ENCODE measurements around the gene LINC00632. TPM values are rescaled to one million over a fixed set of nuclear protein-coding genes. Genes with fewer than 3 reads are reported as not detected.
A peak's percentile ranks its signal among the peaks of the same experiment; 100 is the strongest.
"Not testable (repeated sequence)": the region's sequence is repeated elsewhere in the genome, so short reads cannot be mapped to it uniquely, and the experiment has no call there.

LINC00632 gene
- not detected in 2 replicates for total RNA-seq (2014; rRNA removed; shearing (Covaris generic))

DNA sequence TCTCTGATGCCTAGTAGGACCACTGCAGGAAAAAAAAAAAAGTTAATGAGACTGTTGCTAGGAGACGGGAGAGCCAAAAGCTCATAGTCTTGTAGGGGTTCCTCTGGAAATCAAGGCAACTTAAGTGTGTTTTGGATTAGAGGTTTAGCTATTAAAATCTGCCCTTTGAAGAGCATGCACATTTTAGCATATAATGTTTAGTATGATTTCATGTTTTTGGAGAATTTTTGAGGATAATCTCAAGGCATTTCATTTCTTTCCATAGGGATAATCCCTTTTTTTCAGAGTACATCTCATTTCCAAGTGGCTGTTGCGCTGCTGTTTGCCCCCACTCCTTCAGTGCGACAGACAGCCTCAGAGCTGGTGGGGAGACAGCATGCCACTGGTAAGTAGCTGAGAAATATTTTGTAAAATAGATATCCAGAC, at the start of gene LINC00632:
LINC00632 (plus strand) TSS at position 339 of the 426 bp plus-strand sequence.
- in situ Hi-C loops (cut with HindIII; ENCODE audit: low sequenced_read_pairs), result no loop called here

DNA sequence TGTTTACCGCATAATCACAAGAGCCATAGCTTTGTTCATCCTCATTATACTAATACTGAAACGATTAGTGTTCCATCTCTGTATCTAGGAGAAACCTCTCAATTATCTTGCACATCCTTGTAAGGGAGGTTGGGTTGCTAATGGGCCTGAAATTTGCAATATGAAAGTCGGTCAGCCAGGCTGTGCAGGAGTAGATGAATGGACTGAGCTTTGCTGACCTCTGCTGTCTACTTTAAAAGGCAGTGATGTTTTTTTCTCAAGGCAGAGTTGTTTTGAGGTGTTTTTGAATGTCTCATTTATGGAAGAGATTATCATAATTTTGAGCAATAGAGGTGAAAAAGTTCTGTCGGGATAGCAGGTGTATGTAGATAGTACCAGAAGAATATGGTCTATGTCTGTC, 47.9 kb upstream of the LINC00632 start:
- DNase-seq (ENCODE audit: low spot score), result no peak
- in situ Hi-C loops (cut with HindIII; ENCODE audit: low sequenced_read_pairs), result no loop called here

More for the DNA sequence above, at the start of gene LINC00632:
- DNase-seq (ENCODE audit: low spot score), result peak; percentile 82

DNA sequence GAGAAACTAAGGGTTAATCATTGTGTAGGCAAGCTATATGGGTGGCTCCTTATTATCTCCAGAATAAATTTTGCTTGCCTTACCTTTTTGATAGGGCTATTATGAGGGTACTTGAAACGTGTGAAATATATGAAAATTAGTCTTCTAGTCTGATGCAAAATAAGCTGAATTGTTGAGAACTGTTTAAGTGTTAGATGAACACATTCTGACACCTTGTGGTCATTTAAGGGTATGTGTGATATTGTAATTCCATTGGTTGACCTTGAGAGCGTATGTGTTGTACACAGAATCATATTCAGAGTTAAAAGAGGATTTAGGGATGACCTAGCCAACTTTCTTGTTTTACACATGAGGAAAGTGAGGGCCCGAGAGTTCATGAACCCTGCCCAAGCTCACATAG, 44.6 kb upstream of the LINC00632 start:
- DNase-seq (ENCODE audit: low spot score), result peak; percentile 15
- in situ Hi-C loops (cut with HindIII; ENCODE audit: low sequenced_read_pairs), result no loop called here

DNA sequence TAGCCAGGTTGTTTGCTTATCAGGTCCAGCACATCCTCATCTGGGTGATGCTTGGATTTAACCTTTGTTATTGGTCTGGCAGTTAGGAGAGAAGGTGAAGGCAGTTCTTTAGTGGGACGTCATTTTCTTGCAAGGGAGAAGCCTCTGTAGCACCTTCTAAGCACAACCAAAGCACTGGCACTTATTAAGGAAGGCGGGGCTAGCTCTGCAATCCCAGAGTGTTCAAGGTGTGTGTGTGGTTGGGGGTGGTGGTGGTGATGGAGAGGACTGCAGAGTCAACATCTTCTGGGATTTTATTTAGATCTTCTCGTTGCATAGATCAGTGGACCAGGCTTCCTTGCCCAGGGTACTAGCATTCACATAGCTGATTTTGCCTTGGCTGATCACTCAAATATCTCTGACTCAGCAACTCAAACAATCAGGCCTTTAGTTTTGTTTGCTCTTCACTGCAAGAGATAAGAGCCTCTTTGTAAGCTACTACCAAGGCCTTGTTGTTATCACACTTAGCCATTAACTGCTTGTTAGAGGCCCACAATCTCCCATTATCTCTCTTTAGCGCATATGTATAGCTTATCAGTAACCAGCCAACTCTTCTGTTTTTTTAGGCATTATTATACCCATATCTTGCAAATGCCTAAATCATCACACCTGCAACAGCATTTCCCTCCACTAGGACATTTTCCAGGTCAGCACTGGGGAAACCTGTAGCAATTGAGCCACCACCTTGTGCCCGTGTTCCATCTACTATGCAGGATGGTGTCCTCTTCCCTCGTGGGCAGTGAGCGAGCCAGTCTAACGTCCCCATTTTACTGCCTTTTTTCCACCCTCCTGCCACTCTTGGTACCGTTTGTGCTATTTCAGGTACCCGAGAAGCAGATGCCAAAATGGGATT, 36.5 kb upstream of the LINC00632 start:
- no peak for DNase-seq (ENCODE audit: low spot score)
- in situ Hi-C loops (cut with HindIII; ENCODE audit: low sequenced_read_pairs), result no loop called here

DNA sequence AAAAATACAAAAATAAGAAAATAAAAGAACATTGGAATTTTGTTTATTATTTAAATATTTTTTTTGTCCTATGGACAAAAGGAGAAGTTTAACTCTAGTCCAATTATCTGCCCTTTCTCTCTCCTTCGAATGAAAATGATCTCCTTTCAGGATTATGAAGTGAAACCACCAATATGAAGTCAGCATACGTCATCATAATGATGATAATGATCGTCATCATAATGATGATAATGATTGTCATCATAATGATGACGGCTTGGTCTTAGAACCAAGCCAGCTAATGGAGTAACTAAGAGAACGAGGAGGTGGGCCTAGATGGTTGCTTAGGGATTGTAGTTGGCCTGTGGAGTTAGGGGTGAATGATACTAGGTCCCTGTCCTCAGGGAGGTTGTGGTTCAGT, 21.9 kb upstream of the LINC00632 start:
- in situ Hi-C loops (cut with HindIII; ENCODE audit: low sequenced_read_pairs), result no loop called here
- no peak for DNase-seq (ENCODE audit: low spot score)

DNA sequence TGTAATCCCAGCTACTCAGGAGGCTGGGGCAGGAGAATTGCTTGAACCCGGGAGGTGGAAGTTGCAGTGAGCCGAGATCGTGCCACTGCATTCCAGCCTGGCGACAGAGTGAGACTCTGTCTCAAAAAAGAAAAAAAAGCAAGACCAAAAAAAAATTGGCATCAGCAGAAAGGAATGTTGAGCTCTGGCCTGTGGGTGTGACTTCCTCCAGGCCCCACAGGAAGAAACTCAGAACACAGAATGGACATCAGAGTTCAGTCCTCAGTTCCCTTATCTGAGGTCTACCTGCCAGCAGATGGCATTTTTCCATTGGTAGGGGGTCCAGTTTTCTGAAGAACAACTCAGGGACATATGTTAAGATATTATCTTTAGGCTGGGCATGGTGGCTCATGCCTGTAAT, 18.0 kb upstream of the LINC00632 start:
- in situ Hi-C loops (cut with HindIII; ENCODE audit: low sequenced_read_pairs); DNase-seq (ENCODE audit: low spot score): not testable (repeated sequence)

DNA sequence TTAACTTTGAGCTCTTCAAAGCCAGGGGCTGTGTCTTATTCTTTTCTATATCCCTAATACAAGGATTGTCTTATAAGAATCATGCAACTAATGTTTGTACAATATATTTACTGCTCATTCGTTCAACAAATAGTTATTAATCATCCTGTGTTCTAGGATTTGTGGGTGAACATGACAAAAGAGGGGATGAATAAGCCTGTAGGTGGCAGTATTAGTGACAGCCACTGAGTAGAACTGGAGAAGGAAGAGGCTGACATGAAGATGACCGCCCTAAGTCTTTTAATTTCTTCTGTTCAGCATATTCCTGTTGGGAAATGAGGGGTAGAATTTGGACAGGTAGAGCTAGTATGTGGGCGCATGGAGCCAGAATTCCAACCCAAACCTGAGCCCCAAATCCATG, 11.9 kb upstream of the LINC00632 start:
- DNase-seq (ENCODE audit: low spot score), result no peak
- in situ Hi-C loops (cut with HindIII; ENCODE audit: low sequenced_read_pairs), result no loop called here

DNA sequence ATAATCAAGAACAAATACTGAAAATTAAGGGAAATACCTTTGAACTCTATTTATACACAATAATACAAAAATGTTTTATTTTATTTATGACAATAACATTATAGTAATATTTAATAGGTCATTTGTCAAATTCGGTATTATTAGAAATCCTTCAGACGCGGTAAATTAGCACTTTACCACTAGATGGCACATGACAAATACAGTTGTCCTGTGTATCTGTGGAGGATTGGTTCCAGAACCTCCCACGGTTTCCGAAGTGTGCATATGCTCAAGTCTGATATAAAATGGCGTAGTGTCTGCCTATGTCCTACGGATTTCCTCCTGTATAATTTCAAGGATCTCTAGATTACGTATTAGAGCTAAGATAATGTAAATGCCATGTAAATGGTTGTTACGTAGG, 8.1 kb upstream of the LINC00632 start:
- in situ Hi-C loops (cut with HindIII; ENCODE audit: low sequenced_read_pairs), result no loop called here
- DNase-seq (ENCODE audit: low spot score), result peak; percentile 76

DNA sequence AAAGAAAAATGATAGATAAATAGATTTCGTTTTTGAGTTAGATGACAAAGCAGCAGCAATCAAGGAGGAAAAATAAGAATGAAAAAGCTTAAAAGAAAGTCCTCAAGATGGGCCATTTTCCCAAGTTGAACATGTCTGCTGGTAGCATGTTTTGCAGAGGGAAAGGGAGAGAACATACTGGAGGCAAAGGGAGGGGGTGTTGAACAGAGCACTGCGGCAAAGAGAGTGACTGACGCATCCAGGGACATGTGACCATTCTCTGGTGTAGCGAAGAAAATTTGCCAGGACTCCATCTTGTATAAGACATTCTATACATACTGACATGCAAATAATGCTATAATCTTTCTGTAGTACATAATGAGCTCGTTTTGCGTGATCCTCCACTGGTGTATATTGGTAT, 1.2 kb downstream of the LINC00632 start:
- DNase-seq (ENCODE audit: low spot score), result peak; percentile 93
- in situ Hi-C loops (cut with HindIII; ENCODE audit: low sequenced_read_pairs), result no loop called here

DNA sequence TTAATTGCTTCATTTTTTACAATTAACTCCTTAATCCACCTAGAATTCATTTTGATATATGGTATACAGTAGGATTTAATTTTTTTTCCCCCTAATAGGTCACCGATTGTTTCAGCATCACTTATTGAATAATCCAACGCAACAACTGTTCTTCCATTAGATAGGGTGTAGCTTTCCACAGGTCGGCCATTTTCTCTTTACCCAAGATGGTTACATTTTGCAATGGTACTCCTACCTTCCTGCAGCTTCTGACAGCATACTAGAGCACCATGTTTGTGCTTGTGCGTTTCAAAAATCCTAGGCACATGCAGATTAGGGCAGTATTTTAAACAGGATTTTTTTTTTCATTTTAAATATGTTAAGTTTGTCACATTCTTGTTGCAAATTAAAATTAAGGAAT, 2.3 kb downstream of the LINC00632 start:
- in situ Hi-C loops (cut with HindIII; ENCODE audit: low sequenced_read_pairs), result no loop called here
- DNase-seq (ENCODE audit: low spot score), result peak; percentile 45

DNA sequence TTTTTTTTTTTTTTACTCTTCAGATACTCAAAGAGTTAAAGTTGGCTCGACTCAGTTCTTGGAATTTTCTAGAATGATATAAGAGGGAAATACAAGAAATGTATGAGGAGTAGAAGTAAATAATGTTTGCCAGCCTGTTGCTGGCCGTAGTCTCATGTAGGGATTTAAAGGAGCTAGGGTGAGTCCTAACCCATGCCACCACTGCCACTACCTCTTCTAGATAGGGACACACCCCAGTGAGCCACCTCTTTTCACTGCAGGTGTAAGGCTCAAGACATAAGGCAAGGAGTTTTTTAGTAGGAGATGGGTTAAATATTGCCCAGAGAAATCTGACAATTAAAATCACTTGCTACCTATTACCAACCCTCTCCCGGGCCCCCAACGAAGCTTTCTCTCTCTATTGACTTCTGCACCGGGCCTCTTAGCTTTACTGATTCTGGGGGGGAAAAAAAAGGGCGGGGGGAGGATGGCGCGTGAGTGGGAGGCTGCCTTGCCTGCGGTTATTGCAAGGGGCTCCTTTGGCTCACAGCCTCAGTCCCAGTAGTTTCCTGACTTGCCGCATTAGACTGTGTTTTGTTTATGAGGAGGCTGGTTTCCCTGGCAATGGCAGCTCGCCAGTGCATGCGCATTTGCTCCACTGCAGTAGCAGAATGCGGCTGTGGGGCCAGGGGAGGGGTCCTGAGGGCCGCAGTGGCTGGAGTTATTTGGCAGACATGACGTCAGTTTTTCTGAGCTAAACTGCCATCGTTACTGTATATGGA, 3.0 kb downstream of the LINC00632 start:
- DNase-seq (ENCODE audit: low spot score), result peak; percentile 73

DNA sequence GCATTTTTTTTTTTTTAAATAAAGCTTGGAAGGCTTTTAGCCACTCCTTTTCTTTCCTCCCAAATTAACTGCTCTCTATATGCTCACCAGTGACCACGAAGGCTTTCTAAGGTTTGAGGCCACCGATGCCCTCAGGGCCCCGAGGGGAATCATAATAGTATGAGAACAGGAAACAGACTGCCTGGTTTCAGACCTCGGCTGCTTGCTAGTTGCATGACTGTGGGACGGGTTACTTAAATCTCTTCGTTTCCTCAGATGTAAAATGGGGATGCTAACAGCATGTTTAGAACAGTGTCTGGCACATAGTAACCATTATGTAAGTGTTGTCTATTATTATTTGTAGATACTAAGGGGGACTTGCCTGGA, 3.6 kb downstream of the LINC00632 start:
- in situ Hi-C loops (cut with HindIII; ENCODE audit: low sequenced_read_pairs), result no loop called here
- DNase-seq (ENCODE audit: low spot score), result no peak

More for the DNA sequence above, 3.0 kb downstream of the LINC00632 start:
- in situ Hi-C loops (cut with HindIII; ENCODE audit: low sequenced_read_pairs), result no loop called here

DNA sequence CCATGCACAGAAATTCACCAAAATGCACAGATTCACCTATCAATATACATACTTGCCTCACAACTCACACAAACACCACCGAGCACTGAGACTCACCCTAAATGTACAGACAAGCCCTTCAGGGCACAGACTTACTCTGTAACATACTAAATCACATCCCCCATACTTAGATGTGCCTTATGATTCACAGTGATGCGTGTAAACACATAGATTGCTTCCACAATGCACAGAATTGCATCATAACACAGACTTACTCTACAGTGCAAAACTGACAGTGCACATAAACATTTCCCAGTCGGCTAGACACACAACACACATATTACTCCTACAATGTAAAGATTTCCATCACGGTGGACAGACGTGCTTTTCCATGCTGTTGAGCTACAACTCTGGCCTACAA, 6.2 kb downstream of the LINC00632 start:
- in situ Hi-C loops (cut with HindIII; ENCODE audit: low sequenced_read_pairs), result no loop called here
- DNase-seq (ENCODE audit: low spot score), result no peak

DNA sequence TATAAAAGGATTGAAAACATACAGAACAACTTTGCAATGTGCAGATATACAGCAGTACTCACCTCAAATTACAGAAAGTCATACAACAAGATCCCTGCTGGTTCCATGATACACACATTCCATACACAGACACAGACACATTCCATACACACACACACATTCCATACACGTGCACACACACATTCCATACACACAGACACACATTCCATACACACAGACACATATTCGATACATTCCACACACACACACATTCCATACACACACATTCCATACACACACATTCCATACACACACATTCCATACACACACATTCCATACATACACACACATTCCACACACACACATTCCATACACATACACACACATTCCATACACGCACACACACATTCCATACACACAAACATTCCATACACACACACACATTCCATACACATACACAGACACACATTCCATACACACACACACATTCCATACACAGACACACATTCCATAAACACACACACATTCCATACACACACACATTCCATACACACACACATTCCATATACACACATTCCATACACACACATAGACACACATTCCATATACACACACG, 13.7 kb downstream of the LINC00632 start:
- no peak for DNase-seq (ENCODE audit: low spot score)
- in situ Hi-C loops (cut with HindIII; ENCODE audit: low sequenced_read_pairs), result no loop called here

DNA sequence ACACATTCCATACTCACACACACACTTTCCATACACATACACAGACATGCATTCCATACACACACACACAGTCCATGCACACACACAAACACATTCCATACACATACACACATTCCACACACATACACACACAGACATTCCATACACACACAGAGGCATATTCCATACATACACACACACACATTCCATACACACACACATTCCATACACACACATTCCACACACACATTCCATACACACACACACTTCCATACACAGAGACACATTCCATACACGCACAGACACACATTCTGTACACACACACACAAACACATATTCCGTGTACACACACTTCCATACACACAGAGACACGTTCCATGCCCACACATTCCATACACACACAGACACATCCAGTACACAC, 14.8 kb downstream of the LINC00632 start:
- DNase-seq (ENCODE audit: low spot score), result no peak
- in situ Hi-C loops (cut with HindIII; ENCODE audit: low sequenced_read_pairs), result no loop called here

DNA sequence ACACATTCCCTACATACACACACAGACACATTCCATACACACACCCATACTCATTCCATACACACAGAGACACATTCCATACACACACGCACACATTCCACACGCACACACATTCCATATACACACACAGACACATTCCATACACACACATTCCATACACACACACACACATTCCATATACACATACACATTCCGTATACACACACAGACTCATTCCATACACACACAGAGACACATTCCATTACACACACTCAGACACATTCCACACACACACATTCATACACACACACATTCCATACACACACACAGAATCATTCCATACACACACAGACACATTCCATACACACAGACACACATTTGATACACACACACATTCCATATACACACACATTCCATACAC, 15.2 kb downstream of the LINC00632 start:
- no peak for DNase-seq (ENCODE audit: low spot score)
- in situ Hi-C loops (cut with HindIII; ENCODE audit: low sequenced_read_pairs), result no loop called here

DNA sequence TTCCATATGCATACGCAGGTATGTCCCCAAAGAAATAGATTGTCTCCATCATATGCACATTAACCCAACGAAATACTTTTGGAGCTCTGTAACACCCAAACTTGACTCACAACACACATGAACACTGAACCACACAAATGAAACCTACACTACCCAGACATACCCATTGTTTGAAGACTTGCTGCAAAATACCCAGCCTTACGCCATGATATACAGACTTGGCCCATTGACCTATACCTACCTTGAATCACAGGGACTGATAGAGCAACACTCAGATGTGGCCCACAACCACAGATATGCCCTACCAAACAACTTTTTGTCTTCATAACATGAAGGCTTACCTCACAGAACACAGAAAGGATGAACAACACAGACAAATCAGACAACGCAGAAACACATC, 15.9 kb downstream of the LINC00632 start:
- in situ Hi-C loops (cut with HindIII; ENCODE audit: low sequenced_read_pairs), result no loop called here
- DNase-seq (ENCODE audit: low spot score), result no peak

DNA sequence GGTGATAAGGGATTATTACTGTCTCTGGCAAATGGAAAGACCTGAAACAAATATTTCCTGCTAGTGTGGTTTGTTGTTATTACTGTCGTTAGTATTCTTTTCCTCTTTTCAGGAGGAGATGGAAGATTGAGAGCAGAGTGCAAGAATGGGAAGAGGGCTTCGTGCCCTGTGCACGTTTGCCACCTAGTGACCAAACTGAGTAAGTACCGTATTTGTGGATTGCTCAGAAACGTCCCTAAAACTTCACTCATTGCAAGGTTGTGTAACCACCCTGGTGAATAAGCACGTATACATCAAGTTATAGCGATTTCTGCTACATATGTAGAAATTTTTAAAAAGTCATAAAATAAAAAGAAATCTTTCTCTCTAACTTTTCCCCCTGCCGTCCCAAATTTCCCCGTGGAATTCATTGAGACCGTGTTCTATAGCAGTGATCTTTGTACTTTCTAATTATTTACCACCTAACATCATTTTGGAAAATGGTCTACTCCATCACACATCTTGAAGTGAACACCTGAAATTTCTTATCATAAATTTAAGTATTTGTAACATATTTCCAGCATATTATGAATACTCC, 24.3 kb downstream of the LINC00632 start:
- in situ Hi-C loops (cut with HindIII; ENCODE audit: low sequenced_read_pairs), result no loop called here
- DNase-seq (ENCODE audit: low spot score), result peak; percentile 68

DNA sequence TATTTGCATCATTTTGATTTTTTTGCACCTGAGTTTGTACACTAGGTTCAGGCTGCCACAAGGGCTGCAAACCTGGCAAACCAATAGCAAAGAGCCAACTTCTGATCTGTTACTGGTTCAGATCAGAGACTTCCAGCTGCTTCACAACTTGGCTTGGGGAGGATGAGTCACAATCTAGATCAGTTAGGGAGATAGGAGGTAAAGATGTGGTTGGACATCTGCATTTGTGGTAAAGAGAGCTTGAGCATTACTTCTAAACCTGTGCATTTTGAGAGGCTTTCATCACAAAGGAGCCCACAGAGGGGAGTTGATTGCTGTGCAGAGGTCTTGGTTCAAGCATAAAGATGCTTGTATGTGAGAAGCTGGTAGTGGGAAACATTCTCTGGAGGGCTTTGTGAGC, 34.5 kb downstream of the LINC00632 start:
- no peak for DNase-seq (ENCODE audit: low spot score)
- in situ Hi-C loops (cut with HindIII; ENCODE audit: low sequenced_read_pairs), result no loop called here

DNA sequence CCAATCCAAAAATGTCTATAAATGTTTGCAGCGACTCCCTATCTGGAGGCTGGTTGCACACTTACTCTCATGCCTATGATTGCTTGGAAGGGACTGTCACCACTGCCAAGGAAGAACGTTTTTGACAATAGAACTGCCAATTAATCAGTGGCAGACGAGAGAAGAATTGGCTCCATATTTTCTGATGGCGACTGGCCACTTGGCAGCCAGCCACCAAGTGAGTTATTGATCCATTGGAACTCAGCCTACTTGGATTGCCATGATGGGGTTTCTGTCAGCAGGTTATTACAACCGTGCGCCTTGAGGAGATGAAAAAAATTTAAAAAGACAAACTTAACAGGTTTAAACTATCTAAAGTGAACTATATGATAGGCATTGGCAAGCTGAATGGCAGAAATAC, 47.4 kb downstream of the LINC00632 start:
- in situ Hi-C loops (cut with HindIII; ENCODE audit: low sequenced_read_pairs), result no loop called here
- no peak for DNase-seq (ENCODE audit: low spot score)

Data from G401 (cell line).